GM04503 (cell line): ENCODE data around the gene MYCBP2.
"Not testable (repeated sequence)": the region's sequence is repeated elsewhere in the genome, so short reads cannot be mapped to it uniquely, and the experiment has no call there.

Experiments
- DNase-seq: peaks from one replicate; pipeline ENCODE4 v3.0.0-alpha.2; 2012; ENCODE audit warnings: low read depth

Gene MYCBP2

GRCh38 chr13:77338329-77338728 lies 11.4 kb upstream of the MYCBP2 start:
- DNase-seq: no peak

- DNase-seq: no peak
These were observed 10.3 kb upstream of the MYCBP2 start for GRCh38 chr13:77337159-77337558.

GRCh38 chr13:77335543-77335942 lies 8.6 kb upstream of the MYCBP2 start:
- DNase-seq: no peak

GRCh38 chr13:77333594-77333993 lies 6.7 kb upstream of the MYCBP2 start:
- DNase-seq: no peak

GRCh38 chr13:77331421-77331820 lies 4.5 kb upstream of the MYCBP2 start:
- DNase-seq: no peak

GRCh38 chr13:77329911-77330584 lies 3.2 kb upstream of the MYCBP2 start:
- DNase-seq: no peak

GRCh38 chr13:77329133-77329910 lies 2.4 kb upstream of the MYCBP2 start:
- peak; percentile 85 for DNase-seq

- no peak for DNase-seq
These were observed 1.9 kb upstream of the MYCBP2 start for GRCh38 chr13:77328819-77329132.

- DNase-seq: no peak
These were observed 1.4 kb downstream of the MYCBP2 start for GRCh38 chr13:77325371-77325980.

GRCh38 chr13:77323858-77324257 lies 3.0 kb downstream of the MYCBP2 start:
- DNase-seq: no peak

GRCh38 chr13:77319536-77319935 lies 7.4 kb downstream of the MYCBP2 start:
- DNase-seq: no peak

- DNase-seq: no peak
These were observed 8.2 kb downstream of the MYCBP2 start for GRCh38 chr13:77318741-77319140.

- no peak for DNase-seq
These were observed 10.5 kb downstream of the MYCBP2 start for GRCh38 chr13:77316430-77316829.

GRCh38 chr13:77315509-77315908 lies 11.4 kb downstream of the MYCBP2 start:
- DNase-seq: not testable (repeated sequence)

- DNase-seq: no peak
These were observed 13.0 kb downstream of the MYCBP2 start for GRCh38 chr13:77313923-77314322.

- no peak for DNase-seq
These were observed 14.6 kb downstream of the MYCBP2 start for GRCh38 chr13:77312311-77312710.

GRCh38 chr13:77310579-77311279 lies 16.2 kb downstream of the MYCBP2 start:
- no peak for DNase-seq

- DNase-seq: no peak
These were observed 16.7 kb downstream of the MYCBP2 start for GRCh38 chr13:77310161-77310560.

GRCh38 chr13:77309254-77309653 lies 17.6 kb downstream of the MYCBP2 start:
- DNase-seq: no peak

- DNase-seq: no peak
These were observed 20.4 kb downstream of the MYCBP2 start for GRCh38 chr13:77306458-77306857.

- DNase-seq: no peak
These were observed 21.6 kb downstream of the MYCBP2 start for GRCh38 chr13:77305266-77305665.

GRCh38 chr13:77300176-77301037 lies 26.5 kb downstream of the MYCBP2 start:
- DNase-seq: peak; percentile 17
